ENCODE measurements around the gene SCFD2.

Gene SCFD2

DNA sequence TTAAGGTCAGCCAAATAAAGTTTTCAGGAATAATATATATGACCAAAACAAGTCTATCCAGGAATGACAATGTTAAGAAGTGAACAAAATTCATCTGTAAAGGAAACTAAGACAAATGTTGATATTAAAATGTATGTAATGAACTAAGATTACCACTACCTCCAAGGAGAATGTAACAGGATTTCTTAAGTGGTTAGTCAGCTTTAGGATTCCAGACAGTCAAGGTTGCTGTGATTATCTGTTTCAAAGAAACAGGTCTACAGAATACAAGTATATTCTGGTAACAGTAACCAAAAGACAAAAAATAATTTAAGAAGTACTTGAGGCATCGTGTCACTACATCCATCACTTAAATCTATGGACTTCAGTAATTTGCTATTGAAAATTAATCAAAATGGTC, 172.8 kb downstream of the SCFD2 start:
- no peak for DNase-seq (ENCODE audit: low read depth)
- TF ChIP-seq, protein P1, sequence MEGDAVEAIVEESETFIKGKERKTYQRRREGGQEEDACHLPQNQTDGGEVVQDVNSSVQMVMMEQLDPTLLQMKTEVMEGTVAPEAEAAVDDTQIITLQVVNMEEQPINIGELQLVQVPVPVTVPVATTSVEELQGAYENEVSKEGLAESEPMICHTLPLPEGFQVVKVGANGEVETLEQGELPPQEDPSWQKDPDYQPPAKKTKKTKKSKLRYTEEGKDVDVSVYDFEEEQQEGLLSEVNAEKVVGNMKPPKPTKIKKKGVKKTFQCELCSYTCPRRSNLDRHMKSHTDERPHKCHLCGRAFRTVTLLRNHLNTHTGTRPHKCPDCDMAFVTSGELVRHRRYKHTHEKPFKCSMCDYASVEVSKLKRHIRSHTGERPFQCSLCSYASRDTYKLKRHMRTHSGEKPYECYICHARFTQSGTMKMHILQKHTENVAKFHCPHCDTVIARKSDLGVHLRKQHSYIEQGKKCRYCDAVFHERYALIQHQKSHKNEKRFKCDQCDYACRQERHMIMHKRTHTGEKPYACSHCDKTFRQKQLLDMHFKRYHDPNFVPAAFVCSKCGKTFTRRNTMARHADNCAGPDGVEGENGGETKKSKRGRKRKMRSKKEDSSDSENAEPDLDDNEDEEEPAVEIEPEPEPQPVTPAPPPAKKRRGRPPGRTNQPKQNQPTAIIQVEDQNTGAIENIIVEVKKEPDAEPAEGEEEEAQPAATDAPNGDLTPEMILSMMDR (IDR thresholded peaks at IDR 0.05; ENCODE audit: low read depth, low read length, missing control alignments) = no peak
- in situ Hi-C loops (cut with HindIII; ENCODE audit: low sequenced_read_pairs) = no loop called here
- no peak overlapping the region for H3K4me3 ChIP-seq (ENCODE audit: low read depth, low read length)

DNA sequence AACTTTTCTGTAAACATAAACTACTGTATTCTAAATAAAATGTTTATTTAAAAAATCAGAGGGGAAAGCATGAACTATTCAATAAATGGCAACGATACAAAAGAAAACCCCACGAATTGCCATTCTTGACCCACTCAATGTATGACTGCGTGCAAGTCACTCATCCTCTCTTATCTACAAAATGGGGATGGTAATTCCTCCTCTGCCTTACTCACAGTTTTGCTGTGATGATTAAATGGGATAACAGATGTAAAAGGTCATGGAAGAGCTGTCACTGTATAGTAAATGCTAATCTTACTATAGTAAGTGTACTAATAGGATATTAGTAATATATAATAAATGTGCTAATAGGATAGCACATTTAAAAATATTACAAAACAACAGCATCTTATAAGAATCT, 173.4 kb downstream of the SCFD2 start:
- in situ Hi-C loops (cut with HindIII; ENCODE audit: low sequenced_read_pairs) = no loop called here
- TF ChIP-seq, protein P1 (IDR thresholded peaks at IDR 0.05; ENCODE audit: low read depth, low read length, missing control alignments) = no peak
- DNase-seq (ENCODE audit: low read depth) = no peak
- H3K4me3 ChIP-seq (ENCODE audit: low read depth, low read length) = no peak overlapping the region

DNA sequence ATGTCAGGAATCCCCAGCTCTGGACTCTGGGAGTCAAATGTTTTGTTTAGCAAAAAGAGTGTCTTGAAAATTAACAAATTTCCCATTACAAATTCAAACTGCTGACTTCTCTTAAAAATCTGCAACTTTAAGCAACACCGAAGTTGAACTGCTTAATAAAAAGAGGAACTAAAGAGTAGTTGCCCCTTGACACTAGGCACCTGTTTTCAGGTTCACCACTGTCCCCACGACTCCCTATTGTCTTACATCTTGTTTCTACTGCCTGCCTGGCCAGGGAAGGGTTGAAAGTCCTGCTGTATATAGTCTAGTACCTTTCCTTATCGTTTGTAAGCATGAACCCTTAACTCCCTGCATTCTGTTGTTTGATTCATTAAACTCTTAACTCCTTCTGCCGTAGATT, 173.9 kb downstream of the SCFD2 start:
- TF ChIP-seq, protein P1 (IDR thresholded peaks at IDR 0.05; ENCODE audit: low read depth, low read length, missing control alignments) = no peak
- DNase-seq (ENCODE audit: low read depth) = no peak
- in situ Hi-C loops (cut with HindIII; ENCODE audit: low sequenced_read_pairs) = no loop called here
- no peak overlapping the region for H3K4me3 ChIP-seq (ENCODE audit: low read depth, low read length)

DNA sequence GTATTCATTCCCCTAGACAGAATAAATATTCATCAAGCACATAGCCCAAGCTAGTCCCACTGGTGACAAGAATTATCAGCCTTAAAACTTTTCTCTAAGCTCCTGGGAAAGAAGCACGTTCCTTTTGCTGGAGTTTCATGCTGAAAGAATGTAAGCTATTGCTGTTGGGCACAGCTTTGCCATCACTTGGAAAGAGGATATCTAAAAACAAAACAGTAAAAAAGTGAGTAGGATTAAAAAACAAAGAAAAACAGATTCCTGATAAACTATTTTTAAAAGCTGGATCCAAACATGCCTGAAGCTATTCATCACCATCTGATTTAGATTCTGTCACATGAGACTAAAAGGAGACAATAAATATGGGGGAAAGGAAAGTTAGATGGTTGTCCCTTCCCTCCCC, 176.8 kb downstream of the SCFD2 start:
- no peak overlapping the region for H3K4me3 ChIP-seq (ENCODE audit: low read depth, low read length)
- no peak for DNase-seq (ENCODE audit: low read depth)
- TF ChIP-seq, protein P1 (IDR thresholded peaks at IDR 0.05; ENCODE audit: low read depth, low read length, missing control alignments) = no peak
- in situ Hi-C loops (cut with HindIII; ENCODE audit: low sequenced_read_pairs) = no loop called here

DNA sequence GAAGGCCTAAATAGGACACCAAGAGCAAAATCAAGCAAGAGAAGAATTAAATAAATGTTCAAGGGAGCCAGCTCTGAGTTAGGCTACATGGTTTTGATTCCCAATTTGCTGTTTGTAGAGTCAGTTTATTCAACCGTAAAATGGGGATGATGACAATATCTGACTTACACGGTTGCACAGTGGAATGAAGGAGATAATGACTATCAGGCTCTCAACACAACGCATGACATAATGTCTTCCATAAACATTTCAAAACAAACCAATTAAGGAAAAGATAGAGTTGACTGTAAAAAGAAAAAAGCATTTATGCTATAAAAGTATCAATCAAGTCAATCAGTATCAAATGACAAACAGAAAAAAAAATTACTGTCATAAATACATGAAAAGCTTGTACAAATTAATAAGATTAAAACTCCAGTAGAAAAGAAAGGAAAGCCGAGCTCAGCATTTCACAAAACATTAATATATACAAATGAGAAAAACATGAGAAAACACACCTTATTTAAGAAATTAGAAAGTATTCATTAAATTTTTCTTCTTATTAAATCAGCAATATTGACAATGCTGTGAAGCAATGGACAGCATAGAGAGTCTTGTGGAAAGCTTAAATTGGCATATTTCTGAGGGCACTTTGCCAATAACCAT, 179.0 kb downstream of the SCFD2 start:
- in situ Hi-C loops (cut with HindIII; ENCODE audit: low sequenced_read_pairs) = no loop called here
- H3K4me3 ChIP-seq (ENCODE audit: low read depth, low read length) = no peak overlapping the region
- no peak for DNase-seq (ENCODE audit: low read depth)
- TF ChIP-seq, protein P1 (IDR thresholded peaks at IDR 0.05; ENCODE audit: low read depth, low read length, missing control alignments) = no peak

DNA sequence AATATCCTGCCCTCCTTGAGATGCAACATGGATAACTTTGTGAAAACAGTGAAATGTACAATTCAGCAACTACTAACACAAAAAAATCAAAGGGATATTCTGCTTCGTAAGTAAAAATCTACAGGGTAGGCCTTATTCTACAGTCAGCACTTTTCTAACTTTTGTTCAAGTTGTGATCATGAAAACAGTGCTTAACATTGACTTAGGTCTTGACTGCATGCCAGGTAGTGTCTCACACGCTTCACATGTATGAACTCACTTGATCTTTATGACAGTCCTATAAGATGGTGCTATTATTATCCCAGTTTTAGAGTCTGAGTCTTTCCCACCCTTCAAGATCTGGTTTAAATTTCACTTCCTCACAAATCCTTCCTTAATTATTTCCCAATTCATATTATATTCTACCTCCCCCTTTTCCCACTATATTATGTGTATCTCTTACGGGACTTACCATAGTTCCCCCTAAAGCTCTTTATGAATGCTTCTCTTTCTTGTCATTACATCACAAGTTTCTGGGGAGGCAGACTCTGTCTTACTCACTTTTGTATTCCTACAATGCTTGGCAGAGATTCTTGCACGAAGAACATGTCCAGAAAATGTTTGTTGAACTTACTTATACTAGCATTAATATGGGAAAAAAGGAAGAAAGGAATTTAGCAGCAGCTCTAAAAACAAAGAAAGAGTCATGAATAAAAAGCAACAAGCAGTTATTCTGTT, 179.8 kb downstream of the SCFD2 start:
- in situ Hi-C loops (cut with HindIII; ENCODE audit: low sequenced_read_pairs) = no loop called here

More for the DNA sequence above, 179.8 kb downstream of the SCFD2 start:
- no peak overlapping the region for H3K4me3 ChIP-seq (ENCODE audit: low read depth, low read length)
- TF ChIP-seq, protein P1 (IDR thresholded peaks at IDR 0.05; ENCODE audit: low read depth, low read length, missing control alignments) = no peak
- DNase-seq (ENCODE audit: low read depth) = no peak
